HG03457 (cell line): ENCODE measurements around the gene SERPINB1.

Experiments
- ATAC-seq: cut with Tn5 transposase; IDR thresholded peaks from one replicate; pipeline ENCODE4 v1.9.1; 2021; ENCODE audit warnings: moderate number of reproducible peaks; ENCODE audit not compliant: unreplicated experiment

SERPINB1 gene

DNA sequence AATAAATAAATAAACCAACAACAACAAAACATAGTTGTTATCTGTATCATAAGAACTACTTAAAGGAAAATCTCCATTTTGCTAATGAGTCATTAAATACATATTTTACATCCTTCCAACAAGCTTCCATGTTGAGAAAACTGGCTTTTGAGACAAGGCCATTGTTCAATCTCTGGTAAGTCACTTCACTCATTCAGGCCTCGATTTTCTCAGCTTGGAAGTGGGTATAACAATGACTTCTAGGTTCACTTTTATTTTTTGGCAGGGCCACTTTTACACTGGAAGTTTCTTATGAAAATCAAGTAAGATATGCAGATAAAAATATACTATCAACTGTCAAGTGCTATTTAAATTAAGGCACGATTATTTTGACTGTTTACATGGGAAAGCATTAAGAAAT is 46.5 kb downstream of the SERPINB1 start:
- ATAC-seq, result no peak

DNA sequence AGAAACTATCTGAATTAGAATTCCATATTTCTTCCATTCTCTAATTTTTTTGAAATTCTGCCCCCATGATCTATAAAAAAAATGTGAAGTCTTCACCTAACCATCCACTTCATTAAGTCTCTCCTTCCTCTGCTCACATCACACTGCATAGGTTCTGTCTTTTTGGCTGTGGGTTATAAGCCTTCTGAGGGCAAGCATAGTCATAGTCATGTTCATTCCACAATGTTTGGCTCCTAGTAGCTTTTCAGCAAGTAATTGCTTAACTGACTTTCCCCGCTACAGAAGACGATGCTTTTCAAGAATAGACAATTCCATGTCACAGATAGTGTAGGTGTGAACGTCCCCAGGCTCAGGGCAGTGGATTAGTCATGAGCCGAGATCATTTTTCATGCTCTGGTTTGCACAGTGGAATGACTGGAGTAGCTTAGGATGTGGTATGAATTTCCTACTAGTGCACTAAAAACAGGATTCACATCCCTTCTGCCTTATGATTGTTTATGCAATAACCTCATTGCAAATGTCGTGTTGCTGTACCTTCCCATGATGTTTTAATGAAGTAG is 47.4 kb downstream of the SERPINB1 start:
- ATAC-seq, result no peak

DNA sequence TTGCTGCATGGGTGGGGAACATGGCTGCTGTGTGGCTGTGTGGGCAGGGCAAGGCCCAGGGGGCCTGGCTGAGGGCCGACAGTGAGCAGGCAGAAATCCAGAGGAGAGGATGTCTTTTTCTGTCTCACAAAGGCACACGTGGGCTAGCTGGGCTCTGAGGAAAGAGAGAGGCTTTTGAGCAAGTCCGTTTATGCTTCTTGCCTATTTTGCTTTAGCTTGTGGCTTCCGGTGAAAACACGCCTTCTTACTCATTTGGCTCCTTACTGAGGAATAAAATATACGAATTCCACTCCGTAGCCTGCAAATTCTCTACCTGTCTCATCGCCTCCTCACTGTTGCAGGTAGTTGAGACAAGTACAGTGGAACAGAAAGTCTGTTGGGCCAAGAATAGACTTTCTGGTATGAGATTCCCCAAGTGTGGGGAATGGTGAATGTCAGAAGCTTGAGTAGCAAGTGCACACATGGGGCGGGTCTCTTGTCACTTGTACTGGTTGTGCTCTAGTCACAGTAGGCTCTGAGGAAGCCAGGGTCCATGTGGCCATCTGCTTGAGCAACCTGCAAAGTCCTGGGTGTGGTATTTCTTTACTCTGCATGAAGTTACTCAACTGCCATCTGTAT is 48.0 kb downstream of the SERPINB1 start:
- ATAC-seq, result no peak

DNA sequence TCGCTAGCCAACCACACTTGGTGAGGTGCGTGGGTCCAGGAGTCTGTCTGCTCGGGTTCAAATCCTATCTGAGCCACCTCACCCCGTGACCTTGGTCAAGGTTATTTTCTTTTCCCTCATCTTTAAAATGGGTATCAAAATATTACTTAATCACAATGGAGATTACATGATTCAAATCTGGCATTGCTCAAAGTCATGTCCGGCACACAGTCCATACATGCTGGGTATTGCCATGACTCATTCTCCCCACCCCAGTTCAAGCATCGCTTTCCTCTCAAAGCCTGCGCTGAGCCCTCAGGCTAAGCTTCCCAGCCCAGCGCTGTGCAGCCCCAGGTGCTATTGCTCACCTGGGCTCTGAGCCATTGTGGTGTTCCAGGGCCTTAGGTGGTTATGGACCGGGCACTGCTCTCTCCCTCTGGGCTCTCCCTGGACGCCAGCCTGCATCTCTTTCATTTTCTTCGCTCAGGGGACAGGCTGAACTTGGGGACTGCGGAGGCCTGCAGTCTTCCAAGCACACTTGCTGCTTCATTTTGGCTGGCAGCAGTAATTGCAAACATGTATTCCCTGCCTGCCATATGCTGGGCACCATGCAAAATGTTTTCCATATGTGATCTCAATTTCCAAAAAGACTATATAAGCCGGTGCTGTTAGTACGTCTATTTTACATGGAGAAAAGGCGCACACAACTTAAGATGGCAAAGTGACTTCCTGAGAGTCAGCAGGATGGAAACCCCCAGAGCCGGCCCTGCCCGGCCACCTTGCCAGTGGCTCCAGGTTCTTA is 49.1 kb downstream of the SERPINB1 start:
- ATAC-seq, result no peak

DNA sequence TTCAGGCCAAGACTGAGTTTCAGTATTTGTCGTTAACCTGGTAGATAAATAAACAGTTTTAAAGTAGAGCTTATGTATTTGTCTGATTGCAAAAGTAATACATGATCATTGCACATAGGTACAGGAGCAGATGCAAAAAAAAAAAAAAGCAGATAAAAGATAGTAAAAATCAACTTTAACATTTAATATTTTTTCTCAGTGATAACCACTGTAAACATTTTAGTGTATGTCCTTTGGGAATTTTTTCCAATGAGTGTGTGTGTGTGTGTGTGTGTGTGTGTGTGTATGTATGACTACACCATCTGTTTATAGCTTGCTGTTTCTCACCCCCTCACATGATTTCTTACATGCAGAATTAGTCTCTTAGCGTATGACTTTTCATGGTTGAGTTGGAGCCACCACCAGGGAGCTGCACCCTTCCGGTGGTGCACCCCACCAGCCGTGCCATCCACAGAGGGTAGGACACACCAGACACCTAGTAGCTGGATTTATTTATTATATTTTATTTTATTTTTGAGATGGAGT is 50.2 kb downstream of the SERPINB1 start:
- no peak for ATAC-seq

DNA sequence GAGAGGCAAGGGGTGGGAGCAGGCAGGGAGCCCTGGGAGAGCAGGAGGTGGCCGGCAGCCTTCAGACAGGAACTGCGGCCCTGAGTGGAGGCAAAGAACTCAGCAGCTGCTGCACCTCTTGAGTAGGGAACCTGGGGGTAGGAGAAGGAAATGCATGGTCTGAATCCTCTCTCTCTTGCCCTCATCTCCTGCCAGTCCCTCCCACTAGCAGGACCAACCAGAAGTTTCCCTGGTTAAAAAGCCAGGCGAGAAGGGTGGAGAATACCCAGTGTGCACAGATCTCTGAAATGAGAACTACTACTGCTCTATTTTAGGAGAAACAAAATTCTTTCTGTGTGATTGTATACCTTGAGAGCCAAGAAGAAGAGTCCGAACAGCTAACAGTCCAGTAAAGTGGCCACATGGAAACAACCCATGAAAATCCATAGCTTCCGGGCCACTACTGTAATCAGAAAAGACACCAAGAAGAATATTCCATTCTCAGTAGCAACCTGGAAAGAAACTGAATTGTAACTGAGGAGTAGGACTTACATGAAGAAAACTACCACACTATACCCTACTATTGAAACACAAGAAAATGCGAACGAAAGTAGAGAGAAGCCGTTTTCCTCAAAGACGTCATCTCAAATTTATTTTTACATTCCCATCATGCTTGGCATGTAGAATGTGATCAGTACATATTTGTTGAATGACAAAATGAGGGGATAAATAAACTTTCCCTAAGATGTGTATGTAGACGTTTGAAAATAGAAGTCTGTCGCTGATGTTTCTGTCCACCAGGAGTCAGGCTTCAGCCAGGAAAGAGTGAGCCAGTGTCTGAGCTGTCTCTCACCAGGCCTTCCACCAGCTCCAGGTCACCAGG is 50.8 kb downstream of the SERPINB1 start:
- ATAC-seq, result no peak

DNA sequence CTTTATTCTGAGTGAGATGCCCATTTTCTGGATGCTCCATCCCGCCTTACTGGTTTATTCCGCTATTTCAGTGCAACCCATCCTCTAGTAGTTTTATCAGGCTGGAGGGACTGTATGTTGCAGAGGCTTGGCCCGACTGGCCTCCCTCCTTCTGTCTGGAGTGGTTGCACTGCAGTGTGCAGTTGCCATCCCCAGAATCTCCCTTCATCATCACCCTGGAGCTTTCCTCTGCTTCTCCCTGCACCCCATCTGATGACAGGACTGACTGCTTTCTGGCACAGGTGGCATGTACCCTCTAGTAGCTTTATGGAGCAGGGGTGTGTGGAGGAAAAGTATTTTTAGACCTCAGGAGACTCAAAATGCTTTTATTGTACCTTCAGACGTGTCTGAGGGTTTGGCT is 55.4 kb downstream of the SERPINB1 start:
- no peak for ATAC-seq

DNA sequence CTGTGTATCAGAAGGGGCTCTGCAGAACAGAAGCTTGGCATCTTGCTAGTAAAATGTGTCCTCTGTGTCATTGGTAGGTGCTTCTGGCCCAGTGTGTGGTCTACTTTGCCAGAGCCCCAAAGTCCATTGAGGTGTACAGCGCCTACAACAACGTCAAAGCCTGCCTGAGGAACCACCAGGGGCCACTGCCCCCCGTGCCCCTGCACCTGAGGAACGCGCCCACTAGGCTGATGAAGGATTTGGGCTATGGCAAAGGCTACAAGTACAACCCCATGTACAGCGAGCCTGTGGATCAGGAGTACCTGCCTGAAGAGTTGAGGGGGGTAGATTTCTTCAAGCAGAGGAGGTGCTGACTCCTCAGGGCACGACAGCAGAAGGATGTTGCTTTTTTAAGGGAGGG is 56.7 kb downstream of the SERPINB1 start:
- no peak for ATAC-seq

DNA sequence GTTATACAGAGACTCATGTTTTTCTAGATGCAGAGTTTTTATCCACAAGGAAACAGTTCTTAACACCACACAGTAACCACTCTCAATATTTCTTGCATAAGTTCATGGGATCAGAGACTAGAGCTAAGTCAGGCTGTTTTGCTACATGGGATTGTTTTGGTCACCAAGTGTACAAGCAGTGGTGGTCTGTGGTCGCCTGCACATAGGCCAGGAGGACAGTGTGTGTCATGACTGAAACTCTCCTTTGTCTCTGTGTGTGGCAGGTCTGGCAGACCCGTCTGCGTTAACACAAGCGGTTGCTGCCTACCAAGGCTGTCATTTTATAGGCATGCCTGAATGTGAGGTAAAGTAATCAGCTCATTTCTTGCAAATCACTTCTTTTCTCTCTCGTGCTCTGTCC is 57.6 kb downstream of the SERPINB1 start:
- ATAC-seq, result no peak

DNA sequence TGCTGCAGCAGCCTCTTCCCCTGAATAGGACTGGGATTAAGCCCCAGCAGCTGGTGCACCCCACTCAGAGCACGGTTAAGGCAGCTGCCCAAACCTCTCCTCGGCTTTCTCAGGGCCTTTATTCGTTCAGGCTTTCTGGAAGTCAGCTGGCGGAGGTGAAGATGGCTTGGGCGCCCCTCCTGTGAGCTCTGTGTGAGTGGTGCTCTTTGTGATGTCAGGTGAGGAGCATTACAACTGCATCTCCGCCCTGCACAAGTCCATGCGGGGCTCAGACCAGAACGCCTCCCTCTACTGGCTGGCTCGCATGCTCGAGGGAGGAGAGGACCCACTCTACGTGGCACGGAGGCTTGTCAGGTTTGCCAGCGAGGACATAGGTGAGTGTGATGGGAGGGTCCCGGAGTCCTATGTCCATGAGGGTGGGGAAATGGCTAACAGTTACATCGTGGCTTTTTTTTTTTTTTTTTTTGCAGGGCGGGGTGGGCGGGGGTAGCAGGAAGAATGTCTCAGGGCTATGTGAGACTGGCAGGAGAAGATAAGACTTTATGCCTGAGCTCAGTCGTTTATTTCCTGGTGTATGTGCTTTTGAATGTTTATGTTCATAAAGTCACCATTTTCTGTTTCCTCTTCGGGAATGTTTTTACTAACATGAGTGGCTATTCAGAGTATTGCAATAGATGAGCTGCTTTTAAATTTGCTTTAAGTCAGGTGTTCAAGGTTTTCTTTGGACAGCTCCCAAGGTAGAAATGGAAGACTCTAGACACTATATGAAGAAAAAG is 58.3 kb downstream of the SERPINB1 start:
- ATAC-seq, result no peak

DNA sequence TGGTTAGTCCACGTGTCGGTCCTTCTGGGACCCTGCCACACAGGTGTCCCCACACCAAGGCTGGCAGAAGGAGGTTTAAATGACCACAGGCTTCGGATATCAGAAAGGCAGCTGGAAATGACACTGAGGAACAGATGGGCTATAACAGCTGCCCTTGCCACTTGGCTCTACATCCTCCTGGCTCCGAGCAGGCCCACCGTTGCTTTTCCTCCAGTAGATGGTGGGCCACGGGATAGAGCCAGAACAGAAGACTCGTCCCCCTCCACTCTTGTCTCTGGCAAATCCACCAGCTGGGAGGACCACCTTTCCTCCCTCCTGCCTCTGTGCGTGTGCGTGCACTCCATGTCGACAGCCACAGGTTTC is 58.9 kb downstream of the SERPINB1 start:
- no peak for ATAC-seq

DNA sequence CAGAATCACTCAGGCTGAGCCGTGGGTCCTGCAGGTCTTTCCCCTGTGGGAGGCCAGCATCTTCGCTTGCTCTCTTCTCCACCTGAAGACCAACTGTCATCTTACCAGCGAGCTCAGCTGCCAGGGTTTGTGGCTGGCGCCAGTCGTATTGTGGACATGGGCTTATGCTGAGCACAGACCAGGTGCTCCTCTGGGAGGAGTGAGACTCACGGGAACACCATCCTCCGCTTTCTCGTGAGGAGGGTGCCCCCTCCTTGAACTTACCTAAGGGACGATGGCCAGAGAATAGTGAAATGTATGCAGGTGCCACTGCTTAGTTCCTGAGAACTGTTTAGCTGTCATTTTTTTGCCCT is 59.3 kb downstream of the SERPINB1 start:
- ATAC-seq, result no peak
